ENCODE results near the gene TBC1D21. TPM values are rescaled to one million over a fixed set of nuclear protein-coding genes. Genes with fewer than 3 reads are reported as not detected.
A peak's percentile ranks its signal among the peaks of the same experiment; 100 is the strongest.

Gene TBC1D21
- total RNA-seq, 1 experiment from 2014 or later: not detected

DNA sequence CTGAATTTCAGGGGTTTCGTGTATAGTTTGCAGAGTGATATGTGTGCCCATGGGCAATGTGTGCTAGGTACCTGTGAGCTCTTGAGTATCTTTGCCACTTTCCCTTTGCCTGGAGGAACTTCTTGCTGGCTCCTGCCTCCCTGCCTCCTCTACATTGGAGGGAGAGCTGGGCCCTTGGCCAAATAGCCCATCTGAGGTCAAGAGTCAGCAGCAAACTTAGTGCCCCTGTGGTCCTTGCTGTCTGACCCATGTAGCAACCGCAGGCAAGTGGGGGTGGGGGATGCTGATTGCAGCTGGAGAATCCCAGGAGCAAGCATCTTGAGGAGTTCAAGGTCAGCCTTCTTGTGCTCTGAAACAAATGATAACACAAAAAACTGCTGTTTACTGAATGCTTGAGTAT lies 5.4 kb upstream of the TBC1D21 start:
- Mint-ChIP-seq H3K4me3 (no peak overlapping the region), H3K36me3 (ENCODE audit: insufficient read depth in 1 of 3, low read depth in 3 of 3) (peaks cover 0 to 4% (median 1%) of the 10 kb centered on the region in 3 experiments; a peak in 3 of 7 replicates), H3K9me3 (peaks cover 5 to 7% of the 10 kb centered on the region in 2 experiments), H3K27ac (no peak overlapping the region), H3K4me1 (peaks cover 14 to 25% of the 10 kb centered on the region in 2 experiments), H3K27me3 (ENCODE audit: low read depth) (peaks cover 2% of the 10 kb centered on the region; the same call in 1 of the 2 replicates)
- Histone ChIP-seq H2AK5ac (ENCODE audit: insufficient read length, low read length) (no peak overlapping the region), H3K18ac (ENCODE audit: insufficient read length, low read depth, low read length) (no peak overlapping the region), H2BK15ac (ENCODE audit: low read depth, low read length) (no peak overlapping the region), H3K27me3 (ENCODE audit: insufficient read depth, low read length) (no peaks in the 10 kb centered on the region), H4K5ac (ENCODE audit: insufficient read length, low read depth, low read length) (no peak overlapping the region), H4K91ac (ENCODE audit: insufficient read length, low read depth, low read length) (no peak overlapping the region), H3K4ac (ENCODE audit: low read depth, low read length) (no peak overlapping the region), H3K9me3 (ENCODE audit: control insufficient read depth, low read depth, low read length) (no peaks in the 10 kb centered on the region), H3K23ac (ENCODE audit: insufficient read length, low read depth, low read length) (no peak overlapping the region), H2BK12ac (ENCODE audit: insufficient read length, low read depth, low read length) (no peak overlapping the region), H2AFZ (ENCODE audit: low read length) (no peak overlapping the region), H3K79me1 (ENCODE audit: insufficient read depth, low read depth, low read length, poor library complexity, severe bottlenecking) (no peaks in the 10 kb centered on the region), H3K56ac (ENCODE audit: insufficient read length, low read depth, low read length) (no peak overlapping the region), H3K14ac (ENCODE audit: insufficient read depth, low read length) (no peak overlapping the region; the same call in 1 of the 2 replicates), H3T11ph (ENCODE audit: low read length) (no peak overlapping the region), H4K8ac (replicated peaks; ENCODE audit: insufficient read length, low read depth, low read length) (no peak overlapping the region), H3K23me2 (ENCODE audit: insufficient read length, low read depth, low read length, poor library complexity, severe bottlenecking) (no peaks in the 10 kb centered on the region), H4K20me1 (ENCODE audit: control insufficient read depth, insufficient read depth, insufficient read length) (no peaks in the 10 kb centered on the region), H3K79me2 (ENCODE audit: insufficient read depth, low read length) (no peaks in the 10 kb centered on the region), H3K27ac (ENCODE audit: insufficient read length, low read depth, low read length) (no peak overlapping the region), H2BK120ac (ENCODE audit: low read depth, low read length, poor library complexity, severe bottlenecking) (no peak overlapping the region), H3K9ac (ENCODE audit: extremely low read depth, insufficient read length, low read length) (no peak overlapping the region), H2BK20ac (ENCODE audit: low read depth, low read length, poor library complexity, severe bottlenecking) (no peak overlapping the region), H3K4me2 (ENCODE audit: insufficient read depth, insufficient read length, low read length) (no peak overlapping the region), H3K4me1 (ENCODE audit: insufficient read depth, low read length) (no peaks in the 10 kb centered on the region), H2BK5ac (ENCODE audit: insufficient read length, low read length) (no peak overlapping the region)
- no CpG with 5 or more reads among the region's 2 CpGs for WGBS (ENCODE audit: extremely low coverage, insufficient read length, low lambda C conversion rate)
- TF ChIP-seq, protein P1, sequence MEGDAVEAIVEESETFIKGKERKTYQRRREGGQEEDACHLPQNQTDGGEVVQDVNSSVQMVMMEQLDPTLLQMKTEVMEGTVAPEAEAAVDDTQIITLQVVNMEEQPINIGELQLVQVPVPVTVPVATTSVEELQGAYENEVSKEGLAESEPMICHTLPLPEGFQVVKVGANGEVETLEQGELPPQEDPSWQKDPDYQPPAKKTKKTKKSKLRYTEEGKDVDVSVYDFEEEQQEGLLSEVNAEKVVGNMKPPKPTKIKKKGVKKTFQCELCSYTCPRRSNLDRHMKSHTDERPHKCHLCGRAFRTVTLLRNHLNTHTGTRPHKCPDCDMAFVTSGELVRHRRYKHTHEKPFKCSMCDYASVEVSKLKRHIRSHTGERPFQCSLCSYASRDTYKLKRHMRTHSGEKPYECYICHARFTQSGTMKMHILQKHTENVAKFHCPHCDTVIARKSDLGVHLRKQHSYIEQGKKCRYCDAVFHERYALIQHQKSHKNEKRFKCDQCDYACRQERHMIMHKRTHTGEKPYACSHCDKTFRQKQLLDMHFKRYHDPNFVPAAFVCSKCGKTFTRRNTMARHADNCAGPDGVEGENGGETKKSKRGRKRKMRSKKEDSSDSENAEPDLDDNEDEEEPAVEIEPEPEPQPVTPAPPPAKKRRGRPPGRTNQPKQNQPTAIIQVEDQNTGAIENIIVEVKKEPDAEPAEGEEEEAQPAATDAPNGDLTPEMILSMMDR (conservative IDR thresholded peaks at IDR 0.05): no peak
- DNase-seq: peak; percentile 15

Measured in H9 (cell line).